ENCODE data around the gene TAT.

The TAT gene

GRCh38 chr16:71557299-71557698, 19.6 kb downstream of the TAT start:
- DNase-seq (ENCODE audit: low spot score), result no peak
- TF ChIP-seq CTCF (IDR thresholded peaks at IDR 0.05; ENCODE audit: extremely low read depth, insufficient read depth, missing control alignments), result no peak
- in situ Hi-C loops (cut with MboI; ENCODE audit: low pct_unique_long_range_greater_than_20kb, low sequenced_read_pairs, unreplicated experiment), result no loop called here

- in situ Hi-C loops (cut with MboI; ENCODE audit: low pct_unique_long_range_greater_than_20kb, low sequenced_read_pairs, unreplicated experiment), result no loop called here
- TF ChIP-seq CTCF (IDR thresholded peaks at IDR 0.05; ENCODE audit: extremely low read depth, insufficient read depth, missing control alignments), result no peak
- no peak for DNase-seq (ENCODE audit: low spot score)
Observed at GRCh38 chr16:71555230-71555891, 21.5 kb downstream of the TAT start.

GRCh38 chr16:71552698-71553503, 24.0 kb downstream of the TAT start:
- no peak for DNase-seq (ENCODE audit: low spot score)
- in situ Hi-C loops (cut with MboI; ENCODE audit: low pct_unique_long_range_greater_than_20kb, low sequenced_read_pairs, unreplicated experiment), result no loop called here

GRCh38 chr16:71547168-71547567, 29.7 kb downstream of the TAT start:
- no peak for TF ChIP-seq CTCF (IDR thresholded peaks at IDR 0.05; ENCODE audit: extremely low read depth, insufficient read depth, missing control alignments)
- no peak for DNase-seq (ENCODE audit: low spot score)
- in situ Hi-C loops (cut with MboI; ENCODE audit: low pct_unique_long_range_greater_than_20kb, low sequenced_read_pairs, unreplicated experiment), result no loop called here

More at GRCh38 chr16:71552698-71553503, 24.0 kb downstream of the TAT start:
- TF ChIP-seq CTCF (IDR thresholded peaks at IDR 0.05; ENCODE audit: extremely low read depth, insufficient read depth, missing control alignments), result peak; percentile 17

GRCh38 chr16:71542377-71542776, 34.5 kb downstream of the TAT start:
- no peak for DNase-seq (ENCODE audit: low spot score)
- in situ Hi-C loops (cut with MboI; ENCODE audit: low pct_unique_long_range_greater_than_20kb, low sequenced_read_pairs, unreplicated experiment), result no loop called here
- peak; percentile 77 for TF ChIP-seq CTCF (IDR thresholded peaks at IDR 0.05; ENCODE audit: extremely low read depth, insufficient read depth, missing control alignments)

GRCh38 chr16:71537643-71538042, 39.2 kb downstream of the TAT start:
- in situ Hi-C loops (cut with MboI; ENCODE audit: low pct_unique_long_range_greater_than_20kb, low sequenced_read_pairs, unreplicated experiment), result no loop called here
- DNase-seq (ENCODE audit: low spot score), result peak; percentile 71
- TF ChIP-seq CTCF (IDR thresholded peaks at IDR 0.05; ENCODE audit: extremely low read depth, insufficient read depth, missing control alignments), result peak; percentile 82

All from GM13977 (cell line).